ENCODE measurements around the gene PLXND1. TPM values are rescaled to one million over a fixed set of nuclear protein-coding genes. Genes with fewer than 3 reads are reported as not detected.

The PLXND1 gene
- total and polyA plus RNA-seq, 7 experiments from 2014 or later: 0.38 to 82.5 (median 7.1) TPM; not detected in 1

DNA sequence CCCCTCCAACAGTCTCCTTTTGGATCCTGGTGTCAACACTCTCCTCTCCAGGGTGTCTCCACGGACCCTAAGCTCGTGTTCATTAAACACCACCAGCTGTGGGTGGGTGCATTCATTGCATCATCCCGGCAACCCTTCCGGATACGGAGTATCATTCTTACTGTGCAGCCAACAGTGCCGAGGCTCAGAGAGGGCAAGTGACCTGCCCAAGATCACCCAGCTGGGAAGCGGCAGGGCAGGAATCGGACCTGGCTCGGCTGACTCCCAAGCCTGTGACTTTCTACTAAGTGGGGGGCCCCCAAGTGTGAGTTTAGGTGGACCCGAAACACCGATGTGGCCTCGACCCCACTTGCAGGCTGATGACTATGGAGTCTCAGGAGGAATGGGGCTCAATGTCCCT is 43.1 kb downstream of the PLXND1 start:
- DNase-seq: no peak
- Histone ChIP-seq H3K4me3 (ENCODE audit: low read length) (no peak overlapping the region), H3K9me3 (ENCODE audit: control insufficient read depth in 2 of 3, low read length in 3 of 3) (no peaks in the 10 kb centered on the region), H3K27me3 (ENCODE audit: control insufficient read depth in 2 of 2, insufficient read depth in 2 of 2, low read length in 2 of 2) (no peaks in the 10 kb centered on the region), H3K36me3 (ENCODE audit: control insufficient read depth in 2 of 3, insufficient read depth in 3 of 3, low read length in 3 of 3) (no peaks in the 10 kb centered on the region), H3K4me1 (ENCODE audit: control insufficient read depth in 2 of 2, insufficient read depth in 2 of 2, low read length in 2 of 2) (peaks cover 0 to 12% of the 10 kb centered on the region in 2 donors), H3K27ac (ENCODE audit: low read depth, low read length) (no peak overlapping the region)
- H3K27me3 Mint-ChIP-seq: peaks cover 0 to 1% (median 0%) of the 10 kb centered on the region in 5 donors
- peaks cover 0 to 3% (median 0%) of the 10 kb centered on the region in 5 donors for H3K36me3 Mint-ChIP-seq
- ChIA-PET CTCF (no interaction called here), POLR2A (no interaction called here)
- no peak overlapping the region for H3K4me3 Mint-ChIP-seq
- intact Hi-C loops (cut with micrococcal nuclease): no loop called here
- no peak overlapping the region for H3K27ac Mint-ChIP-seq
- no peaks in the 10 kb centered on the region for H3K9me3 Mint-ChIP-seq
- peaks cover 0 to 10% (median 1%) of the 10 kb centered on the region in 7 donors for H3K4me1 Mint-ChIP-seq
- ATAC-seq: no peak

DNA sequence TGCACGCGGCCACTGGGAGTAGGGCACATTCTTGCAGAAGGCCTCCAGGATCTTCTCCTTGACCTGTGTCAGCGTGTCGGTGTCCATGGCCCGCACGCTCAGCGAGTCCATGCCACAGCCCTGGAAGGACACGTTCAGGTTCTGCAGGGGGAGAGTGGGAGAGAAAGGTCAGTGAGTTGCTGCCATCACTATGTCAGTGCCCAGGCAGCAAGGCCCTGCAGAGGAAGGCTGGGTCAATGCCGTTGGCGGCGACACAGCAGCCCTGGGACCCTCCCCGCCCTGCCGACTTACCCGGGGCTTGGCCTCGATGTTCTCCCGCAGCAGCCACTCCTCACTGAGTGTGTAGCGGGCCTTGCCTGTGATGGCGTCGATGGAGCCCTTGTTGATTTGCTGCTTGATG is 43.7 kb downstream of the PLXND1 start:
- Mint-ChIP-seq H3K9me3 (no peaks in the 10 kb centered on the region), H3K36me3 (peaks cover 0 to 3% (median 0%) of the 10 kb centered on the region in 5 donors), H3K27ac (no peak overlapping the region), H3K4me1 (peaks cover 0 to 12% (median 6%) of the 10 kb centered on the region in 7 donors), H3K27me3 (peaks cover 0 to 3% (median 0%) of the 10 kb centered on the region in 5 donors), H3K4me3 (no peak overlapping the region)
- no peak overlapping the region for H3K27ac ChIP-seq (ENCODE audit: low read depth, low read length)
- DNase-seq: no peak
- no peaks in the 10 kb centered on the region for H3K9me3 ChIP-seq (ENCODE audit: control insufficient read depth in 2 of 3, low read length in 3 of 3)
- intact Hi-C loops (cut with micrococcal nuclease): no loop called here
- no peak overlapping the region for H3K4me3 ChIP-seq (ENCODE audit: low read length)
- ATAC-seq: no peak
- no peaks in the 10 kb centered on the region for H3K36me3 ChIP-seq (ENCODE audit: control insufficient read depth in 2 of 3, insufficient read depth in 3 of 3, low read length in 3 of 3)
- peaks cover 0 to 17% of the 10 kb centered on the region in 2 donors for H3K4me1 ChIP-seq (ENCODE audit: control insufficient read depth in 2 of 2, insufficient read depth in 2 of 2, low read length in 2 of 2)
- ChIA-PET POLR2A (no interaction called here), CTCF (no interaction called here)
- H3K27me3 ChIP-seq (ENCODE audit: control insufficient read depth in 2 of 2, insufficient read depth in 2 of 2, low read length in 2 of 2): no peaks in the 10 kb centered on the region

DNA sequence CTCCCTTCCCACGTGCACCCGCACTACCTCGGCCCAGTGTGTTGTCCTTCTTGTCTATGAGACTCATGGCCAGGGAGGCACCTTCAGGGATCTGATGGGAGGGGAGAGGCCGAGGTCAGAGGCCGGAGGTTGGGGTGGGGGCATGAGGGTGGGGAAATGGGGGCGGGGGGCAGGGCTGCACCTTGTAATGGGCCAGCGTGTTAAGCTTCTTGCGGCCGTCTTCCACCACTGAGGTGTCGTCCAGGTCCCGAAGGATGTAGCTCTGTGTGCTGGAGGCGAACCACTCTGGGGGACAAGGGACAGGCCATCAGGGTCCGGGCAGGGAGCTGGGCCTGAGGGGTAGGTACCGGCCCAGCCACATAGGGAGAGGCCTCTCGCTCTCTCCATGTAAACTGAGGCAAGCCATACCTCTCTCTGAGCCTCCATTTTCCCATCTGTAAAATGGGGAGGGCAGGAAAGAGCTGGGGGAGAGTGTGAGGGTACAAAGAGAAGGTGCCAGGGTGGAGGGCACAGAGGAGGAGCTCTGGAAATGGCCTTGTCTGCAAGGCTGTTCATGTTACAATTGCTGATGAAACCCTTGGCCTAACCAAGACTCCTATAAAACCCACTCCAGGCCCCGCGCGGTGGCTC is 44.7 kb downstream of the PLXND1 start:
- Mint-ChIP-seq H3K4me3 (no peak overlapping the region), H3K4me1 (peaks cover 0 to 11% (median 7%) of the 10 kb centered on the region in 7 donors), H3K27me3 (peaks cover 0 to 3% (median 0%) of the 10 kb centered on the region in 5 donors), H3K36me3 (peaks cover 0 to 3% (median 0%) of the 10 kb centered on the region in 5 donors), H3K9me3 (no peaks in the 10 kb centered on the region), H3K27ac (no peak overlapping the region)
- ATAC-seq: no peak
- no peak for DNase-seq
- CTCF ChIA-PET: no interaction called here
- POLR2A ChIA-PET: no interaction called here
- intact Hi-C loops (cut with micrococcal nuclease): no loop called here
- Histone ChIP-seq H3K4me1 (ENCODE audit: control insufficient read depth in 2 of 2, insufficient read depth in 2 of 2, low read length in 2 of 2) (peaks cover 0 to 21% of the 10 kb centered on the region in 2 donors), H3K27ac (ENCODE audit: low read depth, low read length) (no peak overlapping the region), H3K4me3 (ENCODE audit: low read length) (no peak overlapping the region), H3K9me3 (ENCODE audit: control insufficient read depth in 2 of 3, low read length in 3 of 3) (no peaks in the 10 kb centered on the region), H3K36me3 (ENCODE audit: control insufficient read depth in 2 of 3, insufficient read depth in 3 of 3, low read length in 3 of 3) (no peaks in the 10 kb centered on the region), H3K27me3 (ENCODE audit: control insufficient read depth in 2 of 2, insufficient read depth in 2 of 2, low read length in 2 of 2) (no peaks in the 10 kb centered on the region)

DNA sequence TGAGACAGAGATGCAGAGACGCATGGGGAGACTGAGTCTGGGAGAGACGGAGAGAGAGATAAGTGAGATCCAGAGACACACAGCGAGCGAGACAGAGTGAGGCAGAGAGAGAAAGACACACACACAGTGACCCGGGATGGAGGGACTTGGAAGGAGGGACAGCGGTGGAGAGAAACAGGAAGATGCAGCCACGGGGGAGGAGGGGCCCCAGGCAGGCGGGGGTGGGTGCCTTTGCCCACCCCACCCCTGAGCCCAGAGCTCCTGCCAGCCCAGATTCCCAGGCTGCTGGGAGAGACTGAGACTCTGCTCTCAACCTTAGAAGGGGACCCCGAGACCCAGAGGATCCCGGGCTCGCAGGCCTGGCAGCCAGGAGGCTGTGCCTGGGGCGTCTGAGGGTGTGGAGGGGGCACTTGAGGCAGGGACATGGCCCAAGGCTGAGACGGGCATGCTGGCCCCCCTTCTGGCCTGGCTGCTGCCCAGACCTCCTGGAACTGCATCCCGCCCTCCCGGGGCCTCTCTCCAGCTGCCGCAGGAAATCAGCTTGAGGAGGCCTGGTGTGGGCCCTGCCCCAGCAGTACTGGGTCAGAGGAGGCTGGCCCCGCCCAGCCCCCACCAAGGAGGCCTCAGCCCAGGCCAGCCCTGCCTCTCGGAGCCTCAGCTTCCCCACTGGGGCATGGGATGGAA is 45.4 kb downstream of the PLXND1 start:
- H3K9me3 Mint-ChIP-seq: no peaks in the 10 kb centered on the region
- H3K36me3 ChIP-seq (ENCODE audit: control insufficient read depth in 2 of 3, insufficient read depth in 3 of 3, low read length in 3 of 3): no peaks in the 10 kb centered on the region
- no peak overlapping the region for H3K4me3 Mint-ChIP-seq
- ChIA-PET POLR2A (no interaction called here), CTCF (no interaction called here)
- no peak overlapping the region for H3K4me3 ChIP-seq (ENCODE audit: low read length)
- H3K27ac ChIP-seq (ENCODE audit: low read depth, low read length): no peak overlapping the region
- ATAC-seq: no peak
- H3K27me3 Mint-ChIP-seq: peaks cover 0 to 3% (median 0%) of the 10 kb centered on the region in 5 donors
- H3K4me1 Mint-ChIP-seq: peaks cover 0 to 11% (median 7%) of the 10 kb centered on the region in 7 donors
- DNase-seq: no peak
- H3K27ac Mint-ChIP-seq: peak overlapping the region in 2 of 9 donors; percentile 1 to 19
- peaks cover 0 to 21% of the 10 kb centered on the region in 2 donors for H3K4me1 ChIP-seq (ENCODE audit: control insufficient read depth in 2 of 2, insufficient read depth in 2 of 2, low read length in 2 of 2)
- H3K36me3 Mint-ChIP-seq: peaks cover 0 to 3% (median 0%) of the 10 kb centered on the region in 5 donors
- no peaks in the 10 kb centered on the region for H3K27me3 ChIP-seq (ENCODE audit: control insufficient read depth in 2 of 2, insufficient read depth in 2 of 2, low read length in 2 of 2)
- intact Hi-C loops (cut with micrococcal nuclease): no loop called here
- no peaks in the 10 kb centered on the region for H3K9me3 ChIP-seq (ENCODE audit: control insufficient read depth in 2 of 3, low read length in 3 of 3)

DNA sequence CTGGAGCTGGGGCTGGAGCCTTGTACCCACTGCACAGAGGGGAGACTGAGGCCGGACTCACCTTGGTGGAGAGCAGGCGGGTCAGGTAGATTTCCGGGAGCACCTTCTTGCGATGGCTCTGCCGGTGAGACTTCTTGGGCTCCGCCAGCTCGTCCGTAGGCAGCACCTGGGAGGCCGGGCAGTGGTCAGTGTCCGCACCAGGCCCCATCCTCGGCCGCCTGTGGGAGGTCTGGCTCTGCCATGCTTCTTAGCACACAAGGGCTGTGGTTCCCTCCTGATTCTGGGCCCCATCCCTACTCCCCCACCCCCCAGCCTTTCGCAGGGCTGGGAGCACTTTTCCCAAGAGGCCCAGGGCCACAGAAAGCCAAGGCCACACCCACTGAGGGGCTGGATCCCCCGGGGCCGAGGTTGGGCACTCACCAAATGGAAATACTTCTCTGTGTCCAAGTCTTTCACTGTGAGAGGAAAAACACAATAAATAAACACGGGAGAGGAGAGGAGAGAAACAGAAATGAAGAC is 46.1 kb downstream of the PLXND1 start:
- Mint-ChIP-seq H3K27me3 (peaks cover 0 to 3% (median 0%) of the 10 kb centered on the region in 5 donors), H3K9me3 (no peaks in the 10 kb centered on the region), H3K4me1 (peaks cover 0 to 11% (median 7%) of the 10 kb centered on the region in 7 donors), H3K27ac (peak overlapping the region in 2 of 9 donors; percentile 1 to 19), H3K4me3 (no peak overlapping the region), H3K36me3 (peaks cover 0 to 3% (median 0%) of the 10 kb centered on the region in 5 donors)
- Histone ChIP-seq H3K36me3 (ENCODE audit: control insufficient read depth in 2 of 3, insufficient read depth in 3 of 3, low read length in 3 of 3) (no peaks in the 10 kb centered on the region), H3K4me1 (ENCODE audit: control insufficient read depth in 2 of 2, insufficient read depth in 2 of 2, low read length in 2 of 2) (peaks cover 0 to 21% of the 10 kb centered on the region in 2 donors), H3K27me3 (ENCODE audit: control insufficient read depth in 2 of 2, insufficient read depth in 2 of 2, low read length in 2 of 2) (no peaks in the 10 kb centered on the region), H3K4me3 (ENCODE audit: low read length) (no peak overlapping the region), H3K27ac (ENCODE audit: low read depth, low read length) (no peak overlapping the region), H3K9me3 (ENCODE audit: control insufficient read depth in 2 of 3, low read length in 3 of 3) (no peaks in the 10 kb centered on the region)
- ATAC-seq (no peak), DNase-seq (no peak)
- intact Hi-C loops (cut with micrococcal nuclease): no loop called here
- CTCF ChIA-PET: no interaction called here
- POLR2A ChIA-PET: no interaction called here

DNA sequence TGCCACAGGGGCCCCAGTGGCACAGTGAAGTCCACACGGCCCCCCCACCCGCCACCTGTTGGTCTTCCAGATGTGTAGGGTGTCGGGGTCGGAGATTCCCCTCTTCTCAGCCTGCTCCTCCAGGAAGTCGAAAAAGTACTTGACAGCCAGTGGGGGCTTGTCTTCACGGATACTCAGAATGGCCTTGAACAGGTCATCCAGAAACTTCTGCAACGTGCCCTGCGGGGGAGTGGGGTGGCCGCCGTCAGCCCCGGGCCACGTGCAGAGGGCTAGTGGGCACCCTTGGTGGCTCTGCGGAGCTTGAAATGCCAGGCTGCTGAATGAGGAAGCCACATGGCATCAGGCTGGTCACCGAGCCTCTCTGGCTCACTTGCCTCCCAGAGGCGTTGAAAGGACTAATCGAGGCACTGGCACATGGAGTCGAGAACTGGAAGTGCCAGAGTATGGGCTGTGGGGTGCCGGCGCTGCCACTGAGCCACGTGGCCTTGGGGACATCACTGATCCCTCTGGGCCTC is 46.9 kb downstream of the PLXND1 start:
- Mint-ChIP-seq H3K36me3 (peaks cover 0 to 3% (median 0%) of the 10 kb centered on the region in 5 donors), H3K27me3 (peaks cover 0 to 7% (median 0%) of the 10 kb centered on the region in 5 donors), H3K27ac (no peak overlapping the region), H3K4me1 (peaks cover under 1 to 14% (median 7%) of the 10 kb centered on the region in 7 donors), H3K9me3 (no peaks in the 10 kb centered on the region), H3K4me3 (no peak overlapping the region)
- DNase-seq (no peak), ATAC-seq (no peak)
- Histone ChIP-seq H3K27me3 (ENCODE audit: control insufficient read depth in 2 of 2, insufficient read depth in 2 of 2, low read length in 2 of 2) (no peaks in the 10 kb centered on the region), H3K36me3 (ENCODE audit: control insufficient read depth in 2 of 3, insufficient read depth in 3 of 3, low read length in 3 of 3) (no peaks in the 10 kb centered on the region), H3K27ac (ENCODE audit: low read depth, low read length) (no peak overlapping the region), H3K4me1 (ENCODE audit: control insufficient read depth in 2 of 2, insufficient read depth in 2 of 2, low read length in 2 of 2) (peaks cover 0 to 21% of the 10 kb centered on the region in 2 donors), H3K9me3 (ENCODE audit: control insufficient read depth in 2 of 3, low read length in 3 of 3) (no peaks in the 10 kb centered on the region), H3K4me3 (ENCODE audit: low read length) (no peak overlapping the region)
- intact Hi-C loops (cut with micrococcal nuclease): no loop called here
- POLR2A ChIA-PET: no interaction called here
- CTCF ChIA-PET: no interaction called here
